Peyer's patch (tissue), 4 donors: ENCODE data around the gene CDNF. TPM values are rescaled to one million over a fixed set of nuclear protein-coding genes. Genes with fewer than 3 reads are reported as not detected.

Experiments
- DNase-seq, 3 donors: peaks; one replicate each; pipeline ENCODE4 v3.0.0-alpha.2; 2017 to 2019
- H3K27ac ChIP-seq, 4 donors: fragments of 200-600 bp; sonication (generic); one replicate each; pipeline ENCODE4 v1.5.1; 2016 to 2019
- H3K27me3 ChIP-seq, 2 donors: fragments of 200-600 bp; sonication (generic); one replicate each; pipeline ENCODE4 v1.5.1; 2019
- H3K36me3 ChIP-seq, 3 donors: fragments of 200-600 bp; sonication (generic); one replicate each; pipeline ENCODE4 v1.5.1; 2016 to 2019
- H3K4me1 ChIP-seq, 4 donors: fragments of 200-600 bp; sonication (generic); one replicate each; pipeline ENCODE4 v1.5.1; 2016 to 2019
- H3K4me3 ChIP-seq, 4 donors: fragments of 200-600 bp; sonication (generic); 1 replicate in 3 of 4; 2 replicates in 1 of 4; pipeline ENCODE4 v1.5.1; 2016 to 2019; ENCODE audit warnings: mild to moderate bottlenecking in 1 of 4
- H3K9me3 ChIP-seq, 4 donors: fragments of 200-600 bp; sonication (generic); one replicate each; pipeline ENCODE4 v1.5.1; 2016 to 2019; ENCODE audit warnings: mild to moderate bottlenecking in 1 of 4
- POLR2A ChIP-seq, 2 donors: fragments of 450-650 bp; IDR thresholded peaks; one replicate each; pipeline ENCODE4 v1.5.1; 2017; ENCODE audit warnings: antibody characterized with exemption in 2 of 2, mild to moderate bottlenecking in 2 of 2, moderate library complexity in 2 of 2
- total RNA-seq, 4 donors: library from RNA; depleted of rRNA; stranded (reverse); fragments of >200 nt; gene quantifications; one replicate each; pipeline ENCODE4 v1.1.0, GENCODE V29; 2016
- TF ChIP-seq, protein P1 (sequence below), 6 experiments: fragments of 450-650 bp in 4 of 6; fragments of 200-600 bp in 2 of 6; sonication (generic) in 1 of 6; IDR thresholded peaks; one replicate each; pipeline ENCODE4 v1.5.1; 2017 to 2019; ENCODE audit warnings: antibody characterized with exemption in 6 of 6, mild to moderate bottlenecking in 3 of 6, moderate library complexity in 1 of 6

The CDNF gene
- total RNA-seq: 1 to 10 TPM in 3 of 4 donors, not detected in 1; 3.1 to 6.7 (median 4.0) TPM

DNA sequence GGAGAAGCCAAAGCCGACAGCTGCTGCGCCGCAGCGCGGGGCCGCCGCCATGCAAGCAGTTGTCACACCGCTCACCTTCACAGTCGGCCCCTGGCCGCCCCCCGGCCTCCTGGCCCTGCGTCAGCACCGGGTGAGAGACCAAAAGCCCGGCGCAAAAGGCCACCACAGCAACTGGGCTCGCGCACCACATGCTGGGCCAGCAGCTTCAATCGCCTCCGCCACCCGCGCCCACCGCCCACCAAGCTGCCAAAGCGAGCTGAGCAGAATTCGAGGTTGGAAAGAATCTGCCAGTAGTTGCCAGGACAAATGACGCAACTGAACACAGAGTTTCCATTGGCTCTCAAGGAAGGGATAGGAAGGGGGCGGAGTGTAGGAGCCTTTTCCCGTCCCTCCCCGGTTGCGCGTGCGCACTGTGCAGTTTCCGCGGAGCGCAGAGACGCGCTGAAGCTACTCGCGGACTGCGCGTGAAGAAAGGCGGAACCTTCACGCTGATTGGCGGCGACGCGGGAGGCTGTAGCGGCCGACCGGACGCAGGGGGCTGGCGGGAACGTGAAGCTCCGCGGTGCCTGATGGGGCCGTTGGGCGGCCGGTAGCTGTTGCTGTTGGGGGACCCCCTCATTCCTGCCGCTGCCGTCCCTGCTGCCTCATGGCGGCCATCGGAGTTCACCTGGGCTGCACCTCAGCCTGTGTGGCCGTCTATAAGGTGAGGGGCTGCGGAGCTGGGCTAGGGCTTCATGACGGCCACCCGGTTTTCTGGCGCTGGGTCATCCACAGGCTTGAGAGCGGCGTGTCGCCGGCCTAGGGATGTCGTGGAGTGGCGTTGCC is at the start of gene CDNF, which contains the start of the genes HSPA14 and MSANTD7:
Gene CDNF, minus strand, starts transcription at position 281 of the 825 bp plus-strand sequence. Its CDS starts 91 bp downstream, at position 190.
Gene HSPA14, plus strand, starts transcription at position 550 of the 825 bp plus-strand sequence. Its CDS starts 97 bp downstream, at position 647.
Gene MSANTD7, plus strand, starts transcription at position 550 of the 825 bp plus-strand sequence. CDS start 3,979 bp downstream, outside the sequence.
- no peaks in the 10 kb centered on the region for H3K9me3 ChIP-seq
- peak; percentile 66 to 68 for TF ChIP-seq POLR2A (IDR thresholded peaks at IDR 0.05)
- TF ChIP-seq, protein P1, sequence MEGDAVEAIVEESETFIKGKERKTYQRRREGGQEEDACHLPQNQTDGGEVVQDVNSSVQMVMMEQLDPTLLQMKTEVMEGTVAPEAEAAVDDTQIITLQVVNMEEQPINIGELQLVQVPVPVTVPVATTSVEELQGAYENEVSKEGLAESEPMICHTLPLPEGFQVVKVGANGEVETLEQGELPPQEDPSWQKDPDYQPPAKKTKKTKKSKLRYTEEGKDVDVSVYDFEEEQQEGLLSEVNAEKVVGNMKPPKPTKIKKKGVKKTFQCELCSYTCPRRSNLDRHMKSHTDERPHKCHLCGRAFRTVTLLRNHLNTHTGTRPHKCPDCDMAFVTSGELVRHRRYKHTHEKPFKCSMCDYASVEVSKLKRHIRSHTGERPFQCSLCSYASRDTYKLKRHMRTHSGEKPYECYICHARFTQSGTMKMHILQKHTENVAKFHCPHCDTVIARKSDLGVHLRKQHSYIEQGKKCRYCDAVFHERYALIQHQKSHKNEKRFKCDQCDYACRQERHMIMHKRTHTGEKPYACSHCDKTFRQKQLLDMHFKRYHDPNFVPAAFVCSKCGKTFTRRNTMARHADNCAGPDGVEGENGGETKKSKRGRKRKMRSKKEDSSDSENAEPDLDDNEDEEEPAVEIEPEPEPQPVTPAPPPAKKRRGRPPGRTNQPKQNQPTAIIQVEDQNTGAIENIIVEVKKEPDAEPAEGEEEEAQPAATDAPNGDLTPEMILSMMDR (IDR thresholded peaks at IDR 0.05): peak in 3 of 6 experiments; percentile 7 to 19 (median 13)
- H3K27me3 ChIP-seq: no peaks in the 10 kb centered on the region

DNA sequence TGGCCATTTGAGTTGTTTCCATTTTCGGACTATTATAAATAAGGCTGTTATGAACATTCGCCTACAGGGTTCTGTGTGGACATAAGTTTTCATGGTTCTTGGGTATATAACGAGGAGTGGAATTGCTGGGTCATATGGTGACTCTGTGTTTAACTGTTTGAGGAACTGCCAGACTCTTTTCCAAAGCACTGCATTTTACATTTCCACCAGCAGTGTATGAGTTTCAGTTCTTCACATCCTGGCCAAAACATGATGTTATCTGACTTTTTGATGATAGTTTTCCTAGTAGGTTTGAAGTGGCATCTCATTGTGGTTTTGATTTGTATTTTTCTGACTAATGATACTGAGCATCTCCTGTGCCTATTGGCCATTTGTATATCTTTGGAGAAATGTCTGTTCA is 46.2 kb upstream of the CDNF start:
- Histone ChIP-seq H3K4me1 (peaks cover 0 to 5% (median 0%) of the 10 kb centered on the region in 4 donors), H3K27me3 (no peaks in the 10 kb centered on the region), H3K9me3 (no peaks in the 10 kb centered on the region), H3K27ac (no peak overlapping the region), H3K4me3 (no peak overlapping the region), H3K36me3 (no peaks in the 10 kb centered on the region)
- no peak for DNase-seq
- no peak for TF ChIP-seq POLR2A (IDR thresholded peaks at IDR 0.05)
- TF ChIP-seq, protein P1 (IDR thresholded peaks at IDR 0.05): no peak

More for the DNA sequence above, at the start of gene CDNF, which contains the start of the genes HSPA14 and MSANTD7:
- peak within 1 kb of the TSS; percentile 72 to 97 (median 86) for H3K4me3 ChIP-seq
- peaks cover 0 to 20% (median 0%) of the 10 kb centered on the region in 3 donors for H3K36me3 ChIP-seq
- peak; percentile 96 to 100 (median 99) for DNase-seq
- peaks cover 0 to 19% (median 3%) of the 10 kb centered on the region in 4 donors for H3K4me1 ChIP-seq
- H3K27ac ChIP-seq: peak within 1 kb of the TSS; percentile 83 to 93 (median 92)

DNA sequence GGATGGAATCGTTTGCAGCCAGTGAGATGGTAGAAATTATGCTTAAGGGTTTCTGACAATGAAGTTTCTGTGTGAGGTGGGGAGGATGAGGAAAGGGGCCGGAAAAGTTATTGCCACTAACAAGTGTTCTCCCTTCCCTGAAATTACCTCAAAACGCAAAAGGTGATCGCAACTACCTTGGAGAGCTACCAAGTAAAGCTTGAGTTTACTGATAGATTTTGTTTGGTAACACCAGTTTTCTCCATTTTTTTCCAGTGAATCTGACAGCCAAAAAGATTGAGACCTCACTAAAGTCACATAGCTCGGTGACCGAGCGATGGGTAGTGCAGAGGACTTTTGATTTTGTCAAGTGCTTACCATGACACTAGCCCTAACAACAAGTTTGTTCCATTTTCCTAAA is 42.4 kb upstream of the CDNF start:
- TF ChIP-seq POLR2A (IDR thresholded peaks at IDR 0.05): no peak
- TF ChIP-seq, protein P1 (IDR thresholded peaks at IDR 0.05): no peak
- DNase-seq: no peak
- no peaks in the 10 kb centered on the region for H3K9me3 ChIP-seq
- H3K4me3 ChIP-seq: peak overlapping the region in 1 of 4 donors; percentile 93
- H3K27ac ChIP-seq: no peak overlapping the region
- no peaks in the 10 kb centered on the region for H3K36me3 ChIP-seq
- peaks cover 0 to 15% (median 0%) of the 10 kb centered on the region in 4 donors for H3K4me1 ChIP-seq
- no peaks in the 10 kb centered on the region for H3K27me3 ChIP-seq

DNA sequence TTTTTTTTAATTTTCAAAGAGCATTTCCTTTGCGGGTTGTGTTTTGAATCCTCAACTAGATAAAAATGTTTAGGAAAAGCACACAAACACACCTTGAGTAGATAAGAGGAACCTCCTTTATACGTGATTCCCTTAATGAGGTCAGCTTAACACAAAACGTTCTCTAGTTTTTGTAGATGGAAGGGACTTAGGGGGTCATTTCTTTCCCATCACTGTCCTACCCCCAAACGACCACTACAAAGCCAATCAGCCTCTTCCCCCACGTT is 42.0 kb upstream of the CDNF start:
- Histone ChIP-seq H3K27ac (no peak overlapping the region), H3K9me3 (no peaks in the 10 kb centered on the region), H3K27me3 (no peaks in the 10 kb centered on the region), H3K4me1 (peaks cover 0 to 15% (median 0%) of the 10 kb centered on the region in 4 donors), H3K4me3 (peak overlapping the region in 1 of 4 donors; percentile 93), H3K36me3 (no peaks in the 10 kb centered on the region)
- TF ChIP-seq, protein P1 (IDR thresholded peaks at IDR 0.05): no peak
- no peak for TF ChIP-seq POLR2A (IDR thresholded peaks at IDR 0.05)
- DNase-seq: no peak

DNA sequence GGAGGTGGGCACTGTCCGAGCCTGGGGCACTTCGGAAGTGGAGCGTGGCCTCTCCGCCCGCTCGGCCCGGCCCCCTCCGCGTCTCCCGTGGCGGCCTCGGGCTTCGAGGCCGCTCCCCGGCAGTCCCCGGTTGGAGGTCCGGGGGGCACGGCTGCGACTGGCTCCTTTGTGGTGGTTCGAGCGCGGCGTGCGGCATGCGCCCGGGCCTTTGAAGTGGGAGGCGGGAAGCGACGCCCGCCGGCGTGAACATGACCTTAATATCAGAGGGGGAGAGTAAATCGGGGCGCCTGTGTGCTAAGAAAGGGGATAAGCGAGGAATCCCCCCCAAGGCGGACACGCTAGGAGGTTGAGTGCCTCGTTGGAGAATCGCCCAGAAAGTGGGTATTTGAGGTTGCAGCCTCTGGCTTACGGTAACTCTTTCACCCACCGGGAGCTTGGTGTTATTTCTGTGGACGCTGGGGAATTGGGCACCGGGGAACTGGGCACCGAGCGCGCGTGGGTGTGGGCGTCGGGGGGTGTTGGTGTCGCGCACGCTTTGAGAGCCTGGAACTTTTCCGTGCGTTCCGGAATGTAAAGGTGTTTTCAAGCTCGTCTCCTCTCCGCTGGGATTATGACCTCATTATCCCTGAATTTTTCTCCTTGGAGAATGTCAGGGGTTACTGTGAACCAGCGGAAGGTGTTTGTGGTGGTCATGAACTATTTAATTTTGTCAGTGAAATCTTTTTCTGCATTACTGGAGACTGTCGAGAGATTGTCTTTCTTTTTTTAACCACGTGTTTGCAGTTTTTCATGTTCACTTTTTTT is 41.5 kb upstream of the CDNF start:
- Histone ChIP-seq H3K4me3 (peak overlapping the region; percentile 83 to 99 (median 93)), H3K27ac (peak overlapping the region; percentile 83 to 93 (median 90)), H3K27me3 (no peaks in the 10 kb centered on the region), H3K36me3 (no peaks in the 10 kb centered on the region), H3K4me1 (peaks cover 0 to 15% (median 0%) of the 10 kb centered on the region in 4 donors), H3K9me3 (no peaks in the 10 kb centered on the region)
- peak in 1 of 3 donors; percentile 20 for DNase-seq
- TF ChIP-seq, protein P1 (IDR thresholded peaks at IDR 0.05): no peak
- TF ChIP-seq POLR2A (IDR thresholded peaks at IDR 0.05): no peak
